OCI-LY3 (cell line): ENCODE measurements around the gene DESI1.
"Not testable (repeated sequence)": the region's sequence is repeated elsewhere in the genome, so short reads cannot be mapped to it uniquely, and the experiment has no call there.

Experiments used
- CTCF ChIP-seq: fragments of 200-600, 300-600 bp; sonication (generic); IDR thresholded peaks from 2 replicates; pipeline ENCODE4 v1.5.1; 2014; ENCODE audit warnings: antibody characterized with exemption, low read length, low read depth
- EZH2phosphoT487 ChIP-seq: fragments of 200-600 bp; shearing (Covaris generic); IDR thresholded peaks from 2 replicates; pipeline ENCODE4 v1.6.1; 2018; ENCODE audit warnings: antibody characterized with exemption, mixed run types, low read depth

GRCh38 chr22:41631115-41631514, 10.3 kb upstream of the DESI1 start:
- not testable (repeated sequence) for TF ChIP-seq CTCF, EZH2phosphoT487
